Raji (cell line): ENCODE measurements around the gene UMAD1.

Experiments
- POLR2A ChIP-seq: IDR thresholded peaks from 2 replicates; pipeline ENCODE4 v1.6.1; 2011; ENCODE audit warnings: low read depth, low read length, control low read depth; ENCODE audit not compliant: insufficient read depth

Gene UMAD1

DNA sequence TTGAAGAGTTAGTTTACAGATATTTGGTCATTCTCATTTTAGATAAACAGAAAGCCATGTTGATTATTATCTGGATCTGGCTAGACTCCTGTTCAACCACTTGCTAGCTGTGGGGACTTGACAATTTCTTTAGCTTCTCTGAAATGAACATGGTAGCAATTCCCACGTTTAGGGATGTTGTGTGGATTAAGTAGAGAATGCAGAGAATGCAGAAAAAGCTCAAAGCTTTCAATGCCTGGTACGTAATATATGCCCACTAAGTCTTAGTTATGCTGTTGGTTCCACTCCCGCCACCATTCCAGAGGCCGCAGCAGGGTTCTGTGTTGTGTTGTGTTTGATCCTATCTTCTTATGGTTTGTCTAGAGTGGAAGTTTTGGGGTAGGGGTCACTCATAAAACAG is 117.0 kb downstream of the UMAD1 start:
- no peak for TF ChIP-seq POLR2A

DNA sequence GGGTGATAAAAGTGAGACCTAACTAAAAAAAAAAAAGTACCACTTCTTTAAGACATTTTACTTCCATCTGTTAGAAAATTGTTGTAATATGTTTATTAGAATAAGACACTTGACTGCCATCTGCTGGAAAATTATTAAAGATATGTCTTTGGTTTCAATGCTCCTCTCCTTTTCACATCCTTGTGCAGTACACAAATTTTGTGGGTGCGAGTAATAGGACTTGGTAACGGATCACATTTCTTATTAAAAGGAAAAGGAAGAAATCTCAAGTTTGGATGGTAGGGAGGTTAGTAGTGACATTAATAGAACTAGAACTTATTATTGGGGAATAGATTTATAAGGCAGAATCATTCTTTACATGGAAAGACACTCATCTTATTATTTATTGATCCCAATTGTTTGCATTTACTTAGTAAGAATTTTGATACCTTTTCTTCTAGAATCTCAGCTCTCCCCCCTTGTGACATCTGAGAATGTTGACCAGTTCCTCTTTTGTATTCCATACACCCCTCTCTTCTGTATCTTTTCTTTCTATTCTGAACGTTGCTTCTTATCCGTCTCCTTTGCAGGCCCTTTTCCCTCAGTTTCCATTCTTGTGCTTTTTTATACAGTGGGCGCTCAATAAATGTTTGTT is 120.9 kb downstream of the UMAD1 start:
- TF ChIP-seq POLR2A: no peak

DNA sequence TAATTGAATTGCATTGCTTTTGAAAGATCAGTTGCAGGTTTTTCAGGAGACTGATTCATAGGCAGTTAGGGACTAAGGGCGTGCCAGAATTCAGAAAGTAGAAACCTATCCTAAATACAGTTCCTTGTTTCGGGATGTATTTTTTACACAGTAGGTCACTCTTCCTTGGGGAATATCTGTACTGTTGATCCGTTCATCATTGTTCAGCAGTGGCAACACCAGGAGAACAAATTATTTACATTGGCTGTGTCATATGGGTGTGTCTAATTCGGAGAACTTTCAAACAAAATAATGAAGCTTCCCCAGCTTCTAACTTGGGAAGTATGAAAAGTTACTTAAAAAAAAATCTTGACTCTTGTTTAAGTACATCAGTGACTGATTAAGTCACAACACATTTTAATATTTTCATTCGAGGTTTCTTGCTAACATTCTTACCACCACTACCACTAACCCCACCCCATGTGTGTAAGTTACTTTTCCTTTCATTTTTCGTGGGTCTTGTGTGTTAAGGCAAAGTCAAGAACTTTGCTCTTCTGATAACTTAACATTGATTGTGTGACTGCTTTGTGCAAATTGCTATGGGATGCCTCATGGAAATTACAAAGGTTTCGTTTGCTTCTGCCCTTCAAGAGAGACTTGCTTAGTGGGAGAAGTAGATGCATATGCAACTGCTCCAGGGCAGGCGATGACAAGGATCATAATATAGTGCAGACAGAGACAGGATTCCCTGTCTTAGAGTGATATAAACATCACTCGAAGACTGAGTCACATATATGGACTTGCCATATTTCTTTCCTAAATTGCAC is 121.6 kb downstream of the UMAD1 start:
- TF ChIP-seq POLR2A: no peak

DNA sequence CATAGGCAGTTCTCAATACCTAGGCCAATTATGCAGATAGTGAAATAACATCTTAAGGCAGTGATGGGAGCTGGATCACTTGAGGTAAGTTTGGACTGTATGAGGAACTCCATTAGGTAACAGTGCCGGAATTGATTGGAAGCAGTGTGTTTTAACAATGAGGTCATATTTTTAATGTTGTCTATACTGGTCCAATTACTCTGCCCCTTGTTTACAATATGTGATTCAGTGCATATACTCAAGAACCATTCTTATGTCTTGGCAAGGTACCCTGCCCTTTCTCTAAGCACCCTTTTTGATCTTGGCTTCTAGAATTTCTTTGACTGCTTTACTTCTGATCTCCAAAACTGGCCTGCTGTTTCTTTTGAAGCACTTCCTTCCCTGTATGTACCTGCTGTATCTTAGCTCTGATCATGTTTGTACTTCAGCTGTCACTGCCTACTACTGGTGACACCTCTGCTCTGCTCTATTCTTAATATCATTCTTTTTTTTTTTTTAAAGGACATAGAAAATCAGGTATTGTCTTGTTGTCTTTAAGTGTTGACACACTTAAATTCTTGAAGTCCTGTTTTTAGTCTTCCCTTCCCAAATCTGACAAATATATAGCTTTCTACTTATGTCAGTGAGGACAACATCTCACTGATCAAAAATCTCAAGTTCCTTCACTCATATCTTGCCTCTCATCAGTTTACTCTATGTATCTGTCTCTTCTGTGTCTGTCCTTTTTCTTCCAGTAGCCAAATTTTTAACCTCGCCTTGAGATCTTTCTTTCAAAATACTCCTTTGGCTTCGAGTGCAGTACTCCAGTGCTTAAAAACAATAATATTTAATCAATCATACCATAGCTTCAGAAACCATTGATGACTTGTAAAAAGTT is 124.2 kb downstream of the UMAD1 start:
- TF ChIP-seq POLR2A: no peak

DNA sequence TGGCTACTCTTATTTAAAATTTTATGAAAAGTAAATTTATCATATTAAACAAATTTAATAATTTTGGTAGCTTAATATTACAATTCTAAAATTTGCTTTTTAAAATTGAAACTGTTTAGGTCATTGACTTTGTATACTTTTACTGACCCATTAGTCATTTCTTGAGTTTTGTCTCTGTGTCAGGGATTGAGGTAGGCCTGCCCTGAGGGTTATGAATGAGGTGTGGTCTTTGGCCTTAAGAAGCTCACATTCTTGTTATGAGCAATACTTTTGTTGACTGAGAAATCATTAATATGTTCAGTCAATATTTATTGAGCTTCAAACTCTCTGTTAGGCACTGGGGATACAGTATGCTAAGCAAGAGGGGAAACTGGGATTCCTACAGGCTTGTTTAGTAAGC is 124.9 kb downstream of the UMAD1 start:
- TF ChIP-seq POLR2A: no peak

DNA sequence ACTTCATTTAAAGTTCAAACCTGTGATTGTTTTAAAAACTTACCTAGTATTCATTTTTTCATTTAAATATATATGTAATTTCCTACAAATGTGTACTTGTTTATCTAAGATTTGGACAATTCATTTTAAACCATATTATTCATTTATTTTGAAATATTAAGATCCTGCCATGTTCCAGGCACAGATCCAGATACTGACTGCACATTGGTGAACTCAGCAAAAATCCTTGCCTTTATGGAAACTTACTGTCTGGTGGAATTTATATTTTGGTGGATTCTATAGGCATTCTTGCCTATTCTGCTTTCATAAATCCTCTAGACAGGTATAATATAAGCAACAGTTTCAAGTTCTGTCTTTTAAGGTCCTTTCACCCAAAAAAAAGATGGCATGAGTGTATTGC is 126.1 kb downstream of the UMAD1 start:
- TF ChIP-seq POLR2A: no peak

- no peak for TF ChIP-seq POLR2A
Observed at GRCh38 chr7:7768977-7769709, 128.6 kb downstream of the UMAD1 start.

DNA sequence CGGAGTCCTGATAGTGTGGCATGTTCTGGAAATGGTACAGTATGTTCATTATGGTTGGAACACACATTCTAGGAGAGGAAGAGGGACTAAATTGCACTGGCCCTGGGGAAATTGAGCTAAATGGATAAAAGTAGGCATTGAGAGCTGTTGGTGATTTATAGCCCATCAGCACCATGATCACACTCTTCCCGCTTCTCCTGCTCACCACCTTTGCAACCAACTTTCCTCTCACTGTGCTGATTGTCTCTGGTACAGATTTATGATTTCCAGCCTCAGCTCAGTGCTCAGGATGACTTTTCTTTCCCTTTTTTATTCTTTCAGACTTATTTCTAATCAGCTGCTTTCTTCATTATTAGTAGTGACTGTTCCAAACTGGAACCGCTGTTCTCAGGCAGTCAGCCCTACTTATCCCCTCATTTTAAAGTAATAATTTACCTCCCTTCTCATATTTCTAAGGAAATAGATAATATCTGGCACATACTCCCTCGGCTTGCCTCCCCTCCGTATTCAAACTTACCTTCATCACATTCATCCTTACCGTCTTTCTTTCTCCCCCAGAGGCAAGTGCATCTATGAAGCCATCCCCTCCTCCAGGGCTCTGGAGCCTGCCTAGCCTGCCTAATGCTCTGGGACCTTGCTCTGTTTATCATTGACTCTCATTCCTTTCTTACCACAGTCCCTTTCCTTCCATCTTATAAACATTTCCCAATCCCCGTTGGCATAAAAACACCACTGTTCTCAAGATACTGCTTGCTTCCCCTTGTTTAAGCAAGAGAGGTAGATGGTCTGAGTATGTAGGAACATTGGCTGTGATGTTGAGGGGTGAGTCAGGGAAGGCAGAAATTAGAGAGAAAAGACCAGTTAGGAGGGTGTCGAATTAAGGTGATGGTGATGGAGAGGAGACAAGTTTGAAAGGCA is 129.4 kb downstream of the UMAD1 start:
- no peak for TF ChIP-seq POLR2A

DNA sequence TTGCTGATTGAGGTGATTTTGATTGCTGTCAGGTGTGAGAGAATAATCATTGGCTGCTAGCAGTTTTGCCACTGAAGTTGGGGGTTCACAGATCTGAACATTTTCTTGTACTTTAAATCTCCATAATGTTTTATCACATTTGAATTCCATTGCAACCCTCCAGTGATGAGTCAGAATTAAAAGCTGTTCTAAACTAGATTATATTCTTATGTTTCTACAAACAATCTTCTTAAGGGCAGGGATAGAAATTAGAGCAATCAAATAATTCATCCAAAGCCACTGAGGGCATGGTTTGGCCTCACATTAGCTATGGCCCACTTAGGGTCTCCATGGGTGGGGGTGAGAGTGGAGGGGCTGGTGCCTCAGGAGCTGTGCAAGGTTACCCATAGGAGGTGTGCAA is 130.9 kb downstream of the UMAD1 start:
- TF ChIP-seq POLR2A: no peak

GRCh38 chr7:7772397-7772821 is 131.9 kb downstream of the UMAD1 start:
- no peak for TF ChIP-seq POLR2A

DNA sequence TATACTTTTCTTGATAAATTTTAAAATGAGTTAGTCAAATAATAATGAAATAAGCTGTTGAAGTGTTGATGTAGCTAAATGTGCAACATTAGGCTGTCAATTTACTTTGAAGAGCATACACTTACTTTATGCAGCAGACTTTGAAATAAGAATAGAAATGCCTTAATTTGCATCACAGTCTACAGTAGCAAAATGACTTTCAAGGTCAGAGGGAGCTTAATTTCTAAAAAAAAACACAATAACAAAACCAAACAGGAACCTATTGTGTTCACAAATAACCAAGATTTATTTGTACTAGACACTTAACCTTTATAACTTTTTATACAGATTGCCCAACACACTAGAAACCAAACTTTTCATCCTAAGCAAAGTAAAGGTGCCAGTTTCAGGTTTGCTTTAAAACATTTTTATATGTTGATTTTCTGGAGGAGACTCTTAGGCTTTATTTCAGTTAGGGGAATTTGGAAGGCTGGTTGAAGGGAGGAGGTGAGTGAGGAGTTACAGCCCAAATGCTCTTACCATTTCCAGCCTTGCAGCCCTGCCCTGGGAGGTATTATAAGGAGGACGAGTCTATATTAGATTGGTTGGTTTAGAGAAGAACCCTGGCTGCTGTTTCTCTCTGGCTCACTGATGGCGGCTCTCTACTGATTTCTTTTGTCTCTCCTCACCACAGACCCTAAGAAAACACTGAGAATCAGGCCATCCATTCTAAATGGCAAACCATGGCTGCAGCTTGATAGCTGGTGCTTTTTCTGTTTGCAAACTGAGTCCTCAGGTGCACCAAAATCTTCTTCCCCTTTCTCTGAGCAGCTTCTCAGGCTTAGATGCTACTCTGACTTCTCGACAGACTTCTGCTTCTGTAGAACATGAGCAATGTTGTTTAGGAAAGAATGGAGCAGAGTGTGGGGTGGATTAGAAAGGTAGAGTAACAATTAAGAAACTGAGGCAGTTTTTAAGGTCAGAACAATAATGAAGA is 133.1 kb downstream of the UMAD1 start:
- TF ChIP-seq POLR2A: no peak

DNA sequence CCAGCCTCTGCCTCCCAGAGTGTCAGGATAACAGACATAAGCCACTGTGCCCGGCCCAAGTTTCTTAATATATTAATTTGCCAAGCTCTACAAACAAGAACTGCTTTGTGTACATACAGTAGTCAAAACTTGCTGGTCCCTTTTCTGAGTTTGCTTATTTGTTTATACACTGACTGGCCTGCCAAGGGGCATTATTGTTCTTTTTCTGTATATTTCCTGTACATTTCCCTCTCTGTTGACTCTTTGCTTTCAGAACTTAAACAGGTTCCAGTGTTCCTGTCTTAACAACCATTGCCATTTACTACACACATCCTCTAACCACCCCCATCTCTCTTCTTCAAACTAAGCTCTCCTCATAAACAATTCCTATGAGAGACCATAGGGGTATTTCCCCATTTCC is 139.3 kb downstream of the UMAD1 start:
- no peak for TF ChIP-seq POLR2A

- TF ChIP-seq POLR2A: no peak
Observed at GRCh38 chr7:7783001-7783400, 142.4 kb downstream of the UMAD1 start.
